ENCODE results near the gene TMEM132C. TPM values are rescaled to one million over a fixed set of nuclear protein-coding genes. Genes with fewer than 3 reads are reported as not detected.

Gene TMEM132C
- total and polyA plus RNA-seq, 2 experiments from 2014 or later, result not detected

DNA sequence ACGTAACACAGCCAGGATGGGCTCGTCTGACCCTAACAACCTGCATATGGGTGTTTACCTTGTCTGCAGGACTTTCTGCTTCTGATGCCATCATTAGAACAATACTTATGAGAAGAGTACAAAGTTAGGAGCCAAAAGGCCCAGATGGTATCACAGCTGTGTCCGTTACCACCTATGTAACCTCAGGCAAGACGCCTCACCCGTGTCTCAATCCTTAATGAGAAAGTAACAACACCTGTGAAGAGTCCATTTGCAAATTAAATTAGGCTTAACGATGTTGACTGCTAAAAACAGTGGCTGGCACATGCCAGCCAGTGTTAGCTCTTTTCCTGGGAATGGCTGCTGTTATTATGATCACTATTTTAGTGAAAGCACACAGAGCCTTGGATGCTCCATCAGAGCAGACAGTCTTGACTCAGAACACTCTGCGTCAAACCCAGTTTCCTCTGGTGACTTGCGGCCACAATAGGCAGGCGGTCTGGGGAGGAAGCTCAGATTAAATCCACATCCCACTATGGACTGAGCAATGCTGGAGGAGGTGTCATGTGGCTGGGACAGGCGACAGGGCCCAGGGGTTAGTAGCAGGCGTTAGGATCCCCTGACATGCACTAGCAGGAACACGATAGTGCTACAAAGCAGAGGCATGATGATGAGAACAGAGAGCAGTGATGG is 431.5 kb downstream of the TMEM132C start (continued):
- TF ChIP-seq, protein P1, sequence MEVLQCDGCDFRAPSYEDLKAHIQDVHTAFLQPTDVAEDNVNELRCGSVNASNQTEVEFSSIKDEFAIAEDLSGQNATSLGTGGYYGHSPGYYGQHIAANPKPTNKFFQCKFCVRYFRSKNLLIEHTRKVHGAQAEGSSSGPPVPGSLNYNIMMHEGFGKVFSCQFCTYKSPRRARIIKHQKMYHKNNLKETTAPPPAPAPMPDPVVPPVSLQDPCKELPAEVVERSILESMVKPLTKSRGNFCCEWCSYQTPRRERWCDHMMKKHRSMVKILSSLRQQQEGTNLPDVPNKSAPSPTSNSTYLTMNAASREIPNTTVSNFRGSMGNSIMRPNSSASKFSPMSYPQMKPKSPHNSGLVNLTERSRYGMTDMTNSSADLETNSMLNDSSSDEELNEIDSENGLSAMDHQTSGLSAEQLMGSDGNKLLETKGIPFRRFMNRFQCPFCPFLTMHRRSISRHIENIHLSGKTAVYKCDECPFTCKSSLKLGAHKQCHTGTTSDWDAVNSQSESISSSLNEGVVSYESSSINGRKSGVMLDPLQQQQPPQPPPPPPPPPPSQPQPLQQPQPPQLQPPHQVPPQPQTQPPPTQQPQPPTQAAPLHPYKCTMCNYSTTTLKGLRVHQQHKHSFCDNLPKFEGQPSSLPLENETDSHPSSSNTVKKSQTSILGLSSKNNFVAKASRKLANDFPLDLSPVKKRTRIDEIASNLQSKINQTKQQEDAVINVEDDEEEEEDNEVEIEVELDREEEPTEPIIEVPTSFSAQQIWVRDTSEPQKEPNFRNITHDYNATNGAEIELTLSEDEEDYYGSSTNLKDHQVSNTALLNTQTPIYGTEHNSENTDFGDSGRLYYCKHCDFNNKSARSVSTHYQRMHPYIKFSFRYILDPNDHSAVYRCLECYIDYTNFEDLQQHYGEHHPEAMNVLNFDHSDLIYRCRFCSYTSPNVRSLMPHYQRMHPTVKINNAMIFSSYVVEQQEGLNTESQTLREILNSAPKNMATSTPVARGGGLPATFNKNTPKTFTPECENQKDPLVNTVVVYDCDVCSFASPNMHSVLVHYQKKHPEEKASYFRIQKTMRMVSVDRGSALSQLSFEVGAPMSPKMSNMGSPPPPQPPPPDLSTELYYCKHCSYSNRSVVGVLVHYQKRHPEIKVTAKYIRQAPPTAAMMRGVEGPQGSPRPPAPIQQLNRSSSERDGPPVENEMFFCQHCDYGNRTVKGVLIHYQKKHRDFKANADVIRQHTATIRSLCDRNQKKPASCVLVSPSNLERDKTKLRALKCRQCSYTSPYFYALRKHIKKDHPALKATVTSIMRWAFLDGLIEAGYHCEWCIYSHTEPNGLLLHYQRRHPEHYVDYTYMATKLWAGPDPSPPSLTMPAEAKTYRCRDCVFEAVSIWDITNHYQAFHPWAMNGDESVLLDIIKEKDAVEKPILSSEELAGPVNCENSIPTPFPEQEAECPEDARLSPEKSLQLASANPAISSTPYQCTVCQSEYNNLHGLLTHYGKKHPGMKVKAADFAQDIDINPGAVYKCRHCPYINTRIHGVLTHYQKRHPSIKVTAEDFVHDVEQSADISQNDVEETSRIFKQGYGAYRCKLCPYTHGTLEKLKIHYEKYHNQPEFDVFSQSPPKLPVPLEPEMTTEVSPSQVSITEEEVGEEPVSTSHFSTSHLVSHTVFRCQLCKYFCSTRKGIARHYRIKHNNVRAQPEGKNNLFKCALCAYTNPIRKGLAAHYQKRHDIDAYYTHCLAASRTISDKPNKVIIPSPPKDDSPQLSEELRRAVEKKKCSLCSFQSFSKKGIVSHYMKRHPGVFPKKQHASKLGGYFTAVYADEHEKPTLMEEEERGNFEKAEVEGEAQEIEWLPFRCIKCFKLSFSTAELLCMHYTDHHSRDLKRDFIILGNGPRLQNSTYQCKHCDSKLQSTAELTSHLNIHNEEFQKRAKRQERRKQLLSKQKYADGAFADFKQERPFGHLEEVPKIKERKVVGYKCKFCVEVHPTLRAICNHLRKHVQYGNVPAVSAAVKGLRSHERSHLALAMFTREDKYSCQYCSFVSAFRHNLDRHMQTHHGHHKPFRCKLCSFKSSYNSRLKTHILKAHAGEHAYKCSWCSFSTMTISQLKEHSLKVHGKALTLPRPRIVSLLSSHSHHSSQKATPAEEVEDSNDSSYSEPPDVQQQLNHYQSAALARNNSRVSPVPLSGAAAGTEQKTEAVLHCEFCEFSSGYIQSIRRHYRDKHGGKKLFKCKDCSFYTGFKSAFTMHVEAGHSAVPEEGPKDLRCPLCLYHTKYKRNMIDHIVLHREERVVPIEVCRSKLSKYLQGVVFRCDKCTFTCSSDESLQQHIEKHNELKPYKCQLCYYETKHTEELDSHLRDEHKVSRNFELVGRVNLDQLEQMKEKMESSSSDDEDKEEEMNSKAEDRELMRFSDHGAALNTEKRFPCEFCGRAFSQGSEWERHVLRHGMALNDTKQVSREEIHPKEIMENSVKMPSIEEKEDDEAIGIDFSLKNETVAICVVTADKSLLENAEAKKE (CRISPR knock-in tag; IDR thresholded peaks at IDR 0.05), result no peak
- no peak for TF ChIP-seq ZNF114 (CRISPR knock-in tag; IDR thresholded peaks at IDR 0.05)
- TF ChIP-seq CREB1 (CRISPR knock-in tag; IDR thresholded peaks at IDR 0.05; ENCODE audit: low read depth), result no peak

DNA sequence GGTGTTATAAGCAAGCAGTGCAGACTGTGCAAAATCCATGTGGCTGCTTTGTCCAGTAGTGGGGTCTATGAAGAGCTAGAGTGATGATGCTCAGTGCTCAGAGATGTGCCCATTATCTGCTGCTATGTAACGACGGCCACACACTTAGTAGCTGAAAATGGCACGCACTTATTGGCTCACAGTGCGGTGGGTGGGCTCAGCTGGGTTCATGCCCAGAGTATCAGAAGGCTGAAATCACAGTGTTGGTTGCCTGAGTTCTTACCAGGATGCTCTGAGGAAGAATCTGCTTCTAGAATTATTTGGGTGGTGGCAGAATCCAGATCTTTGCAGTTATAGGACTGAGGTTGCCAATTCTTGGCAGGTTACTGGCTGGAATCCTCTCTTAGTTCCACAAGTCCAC is 432.1 kb downstream of the TMEM132C start:
- no peaks in the 10 kb centered on the region for H3K79me2 ChIP-seq (replicated peaks; ENCODE audit: insufficient read depth)
- H3K4me3 Mint-ChIP-seq, result no peak overlapping the region
- TF ChIP-seq EZH2phosphoT487 (IDR thresholded peaks at IDR 0.05; ENCODE audit: unreplicated experiment) (no peak), JUNB (IDR thresholded peaks at IDR 0.05; ENCODE audit: unreplicated experiment) (no peak), EZH2 (IDR thresholded peaks at IDR 0.05; ENCODE audit: low read depth, unreplicated experiment) (no peak), STAT1 (IDR thresholded peaks at IDR 0.05; ENCODE audit: unreplicated experiment) (no peak)
- TF ChIP-seq, protein P2, sequence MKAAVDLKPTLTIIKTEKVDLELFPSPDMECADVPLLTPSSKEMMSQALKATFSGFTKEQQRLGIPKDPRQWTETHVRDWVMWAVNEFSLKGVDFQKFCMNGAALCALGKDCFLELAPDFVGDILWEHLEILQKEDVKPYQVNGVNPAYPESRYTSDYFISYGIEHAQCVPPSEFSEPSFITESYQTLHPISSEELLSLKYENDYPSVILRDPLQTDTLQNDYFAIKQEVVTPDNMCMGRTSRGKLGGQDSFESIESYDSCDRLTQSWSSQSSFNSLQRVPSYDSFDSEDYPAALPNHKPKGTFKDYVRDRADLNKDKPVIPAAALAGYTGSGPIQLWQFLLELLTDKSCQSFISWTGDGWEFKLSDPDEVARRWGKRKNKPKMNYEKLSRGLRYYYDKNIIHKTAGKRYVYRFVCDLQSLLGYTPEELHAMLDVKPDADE (IDR thresholded peaks at IDR 0.05), result no peak
- TF ChIP-seq, protein P3, sequence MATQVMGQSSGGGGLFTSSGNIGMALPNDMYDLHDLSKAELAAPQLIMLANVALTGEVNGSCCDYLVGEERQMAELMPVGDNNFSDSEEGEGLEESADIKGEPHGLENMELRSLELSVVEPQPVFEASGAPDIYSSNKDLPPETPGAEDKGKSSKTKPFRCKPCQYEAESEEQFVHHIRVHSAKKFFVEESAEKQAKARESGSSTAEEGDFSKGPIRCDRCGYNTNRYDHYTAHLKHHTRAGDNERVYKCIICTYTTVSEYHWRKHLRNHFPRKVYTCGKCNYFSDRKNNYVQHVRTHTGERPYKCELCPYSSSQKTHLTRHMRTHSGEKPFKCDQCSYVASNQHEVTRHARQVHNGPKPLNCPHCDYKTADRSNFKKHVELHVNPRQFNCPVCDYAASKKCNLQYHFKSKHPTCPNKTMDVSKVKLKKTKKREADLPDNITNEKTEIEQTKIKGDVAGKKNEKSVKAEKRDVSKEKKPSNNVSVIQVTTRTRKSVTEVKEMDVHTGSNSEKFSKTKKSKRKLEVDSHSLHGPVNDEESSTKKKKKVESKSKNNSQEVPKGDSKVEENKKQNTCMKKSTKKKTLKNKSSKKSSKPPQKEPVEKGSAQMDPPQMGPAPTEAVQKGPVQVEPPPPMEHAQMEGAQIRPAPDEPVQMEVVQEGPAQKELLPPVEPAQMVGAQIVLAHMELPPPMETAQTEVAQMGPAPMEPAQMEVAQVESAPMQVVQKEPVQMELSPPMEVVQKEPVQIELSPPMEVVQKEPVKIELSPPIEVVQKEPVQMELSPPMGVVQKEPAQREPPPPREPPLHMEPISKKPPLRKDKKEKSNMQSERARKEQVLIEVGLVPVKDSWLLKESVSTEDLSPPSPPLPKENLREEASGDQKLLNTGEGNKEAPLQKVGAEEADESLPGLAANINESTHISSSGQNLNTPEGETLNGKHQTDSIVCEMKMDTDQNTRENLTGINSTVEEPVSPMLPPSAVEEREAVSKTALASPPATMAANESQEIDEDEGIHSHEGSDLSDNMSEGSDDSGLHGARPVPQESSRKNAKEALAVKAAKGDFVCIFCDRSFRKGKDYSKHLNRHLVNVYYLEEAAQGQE (IDR thresholded peaks at IDR 0.05; ENCODE audit: unreplicated experiment), result no peak
- TF ChIP-seq, protein P4, sequence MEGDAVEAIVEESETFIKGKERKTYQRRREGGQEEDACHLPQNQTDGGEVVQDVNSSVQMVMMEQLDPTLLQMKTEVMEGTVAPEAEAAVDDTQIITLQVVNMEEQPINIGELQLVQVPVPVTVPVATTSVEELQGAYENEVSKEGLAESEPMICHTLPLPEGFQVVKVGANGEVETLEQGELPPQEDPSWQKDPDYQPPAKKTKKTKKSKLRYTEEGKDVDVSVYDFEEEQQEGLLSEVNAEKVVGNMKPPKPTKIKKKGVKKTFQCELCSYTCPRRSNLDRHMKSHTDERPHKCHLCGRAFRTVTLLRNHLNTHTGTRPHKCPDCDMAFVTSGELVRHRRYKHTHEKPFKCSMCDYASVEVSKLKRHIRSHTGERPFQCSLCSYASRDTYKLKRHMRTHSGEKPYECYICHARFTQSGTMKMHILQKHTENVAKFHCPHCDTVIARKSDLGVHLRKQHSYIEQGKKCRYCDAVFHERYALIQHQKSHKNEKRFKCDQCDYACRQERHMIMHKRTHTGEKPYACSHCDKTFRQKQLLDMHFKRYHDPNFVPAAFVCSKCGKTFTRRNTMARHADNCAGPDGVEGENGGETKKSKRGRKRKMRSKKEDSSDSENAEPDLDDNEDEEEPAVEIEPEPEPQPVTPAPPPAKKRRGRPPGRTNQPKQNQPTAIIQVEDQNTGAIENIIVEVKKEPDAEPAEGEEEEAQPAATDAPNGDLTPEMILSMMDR (conservative IDR thresholded peaks at IDR 0.05; ENCODE audit: low read depth in 2 of 2), result no peak

More for the DNA sequence above, 432.1 kb downstream of the TMEM132C start:
- H3K9me3 Mint-ChIP-seq, result peaks cover 69% of the 10 kb centered on the region; the same call in 2 of the 3 replicates
- Histone ChIP-seq H3K4me3 (no peak overlapping the region), H2AFZ (no peak overlapping the region), H3K36me3 (ENCODE audit: insufficient read depth) (peaks cover 3% of the 10 kb centered on the region; the same call in 1 of the 2 replicates), H3F3A (replicated peaks; ENCODE audit: low read depth) (no peaks in the 10 kb centered on the region), H3K9me2 (ENCODE audit: insufficient read depth) (no peaks in the 10 kb centered on the region), H3K4me1 (ENCODE audit: insufficient read depth) (no peaks in the 10 kb centered on the region), H3K27ac (ENCODE audit: low read depth) (no peak overlapping the region), H4K20me1 (replicated peaks; ENCODE audit: insufficient read depth) (no peaks in the 10 kb centered on the region), H3K4me2 (no peak overlapping the region), H3K27me3 (ENCODE audit: insufficient read depth) (no peaks in the 10 kb centered on the region)
- H3K27ac Mint-ChIP-seq, result no peak overlapping the region
- DNase-seq (ENCODE audit: low spot score) (no peak), ATAC-seq (no peak)
- H3K4me1 Mint-ChIP-seq, result no peaks in the 10 kb centered on the region
- H3K36me3 Mint-ChIP-seq (ENCODE audit: low read depth), result peaks cover 52% of the 10 kb centered on the region
- H3K27me3 Mint-ChIP-seq (ENCODE audit: insufficient read depth, low read depth, poor library complexity), result peaks cover 2% of the 10 kb centered on the region

All from GM23338 (cell line).